AG10803 (cell line): ENCODE measurements around the gene OSBPL3.
A peak's percentile ranks its signal among the peaks of the same experiment; 100 is the strongest.

Experiments used
- DNase-seq: peaks from one replicate; pipeline ENCODE4 v3.0.0; 2010; ENCODE audit warnings: low read depth
- H3K4me3 ChIP-seq: 2 replicates; pipeline ENCODE4 v1.5.1; 2011; ENCODE audit warnings: mild to moderate bottlenecking, low read length, control low read depth
- CTCF ChIP-seq: conservative IDR thresholded peaks from 2 replicates; pipeline ENCODE4 v1.5.1; 2011; ENCODE audit warnings: mild to moderate bottlenecking, low read length, control low read depth, inconsistent platforms

Gene OSBPL3

GRCh38 chr7:24931844-24932243 is 48.1 kb downstream of the OSBPL3 start:
- no peak for TF ChIP-seq CTCF
- H3K4me3 ChIP-seq = no peak overlapping the region
- DNase-seq = no peak

DNA sequence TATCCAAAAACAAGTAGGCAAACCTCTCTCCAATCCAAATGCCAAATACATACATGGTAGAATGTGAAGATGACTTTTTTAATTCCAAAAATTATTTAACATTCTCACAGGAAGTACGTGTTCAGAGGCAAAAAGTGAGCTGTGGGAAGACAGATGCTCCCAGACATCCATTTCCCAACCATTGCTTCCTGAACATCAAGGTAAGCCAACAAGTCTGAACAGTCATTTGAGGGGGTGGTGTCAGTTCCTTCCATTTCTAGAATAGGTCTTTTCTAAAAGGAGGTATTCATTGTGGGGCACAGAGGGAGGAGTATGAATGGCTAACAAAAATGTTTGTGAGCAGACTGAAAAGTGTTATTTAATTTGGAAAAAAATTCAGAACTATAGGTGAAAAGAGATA is 49.1 kb downstream of the OSBPL3 start:
- DNase-seq = no peak
- H3K4me3 ChIP-seq = no peak overlapping the region
- no peak for TF ChIP-seq CTCF

DNA sequence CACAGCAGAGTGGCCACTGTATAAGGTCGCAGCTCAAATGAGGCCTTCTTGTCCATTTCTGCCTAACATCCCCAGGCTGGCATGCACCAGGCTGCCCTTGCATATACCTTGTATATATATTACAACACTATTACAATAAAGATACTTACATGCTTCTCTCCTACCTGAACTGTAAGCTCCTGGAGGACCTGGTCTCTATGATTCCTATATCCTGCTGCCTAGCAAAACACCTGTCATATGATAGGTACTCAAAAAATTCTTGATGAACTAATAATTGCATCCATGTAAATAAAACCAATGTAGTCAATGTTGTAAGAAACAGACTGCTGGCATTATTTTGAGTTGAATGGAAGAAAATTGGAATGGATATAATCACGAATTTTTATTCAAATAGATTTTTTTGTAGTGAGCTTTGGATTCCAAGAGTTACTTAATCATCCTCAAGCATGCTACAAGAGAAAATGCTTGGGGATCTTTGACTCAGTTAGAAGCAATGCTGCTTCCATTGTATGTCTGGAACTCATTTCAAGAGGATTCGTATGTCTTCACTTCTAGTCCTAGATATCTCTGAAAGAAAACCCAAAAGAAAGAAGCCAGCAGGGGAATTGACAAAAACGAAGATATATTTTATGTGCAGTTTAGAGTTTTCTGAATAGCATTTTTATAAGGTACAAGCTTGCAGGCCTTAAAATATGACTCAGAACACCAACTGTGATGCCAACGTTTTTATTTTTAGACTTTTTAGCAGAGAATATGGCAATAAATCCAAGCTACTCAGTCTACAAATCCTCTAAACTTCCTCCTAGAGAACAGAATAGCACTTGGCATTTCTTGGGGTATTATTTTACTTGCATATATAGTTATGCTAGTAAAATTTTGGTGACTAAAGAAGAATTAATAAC is 53.1 kb downstream of the OSBPL3 start:
- peak; percentile 94 for DNase-seq
- no peak for TF ChIP-seq CTCF
- H3K4me3 ChIP-seq = no peak overlapping the region

- no peak for DNase-seq
- no peak for TF ChIP-seq CTCF
- H3K4me3 ChIP-seq = no peak overlapping the region
Observed at GRCh38 chr7:24924375-24924774, 55.6 kb downstream of the OSBPL3 start.

GRCh38 chr7:24923172-24923865 is 56.7 kb downstream of the OSBPL3 start:
- no peak overlapping the region for H3K4me3 ChIP-seq
- TF ChIP-seq CTCF = no peak
- no peak for DNase-seq

- no peak for TF ChIP-seq CTCF
- peak; percentile 74 for DNase-seq
- no peak overlapping the region for H3K4me3 ChIP-seq
Observed at GRCh38 chr7:24922099-24922773, 57.7 kb downstream of the OSBPL3 start.
